Erythroblast (primary cell): ENCODE data around the gene GDF11.

Experiments
- GATA1 ChIP-seq: IDR thresholded peaks from 2 replicates; pipeline ENCODE4 v1.6.1; 2011; ENCODE audit warnings: low read depth, mild to moderate bottlenecking, control low read depth, low read length, moderate library complexity
- POLR2A ChIP-seq: IDR thresholded peaks from 2 replicates; pipeline ENCODE4 v1.6.1; 2011; ENCODE audit warnings: mild to moderate bottlenecking, low read length

DNA sequence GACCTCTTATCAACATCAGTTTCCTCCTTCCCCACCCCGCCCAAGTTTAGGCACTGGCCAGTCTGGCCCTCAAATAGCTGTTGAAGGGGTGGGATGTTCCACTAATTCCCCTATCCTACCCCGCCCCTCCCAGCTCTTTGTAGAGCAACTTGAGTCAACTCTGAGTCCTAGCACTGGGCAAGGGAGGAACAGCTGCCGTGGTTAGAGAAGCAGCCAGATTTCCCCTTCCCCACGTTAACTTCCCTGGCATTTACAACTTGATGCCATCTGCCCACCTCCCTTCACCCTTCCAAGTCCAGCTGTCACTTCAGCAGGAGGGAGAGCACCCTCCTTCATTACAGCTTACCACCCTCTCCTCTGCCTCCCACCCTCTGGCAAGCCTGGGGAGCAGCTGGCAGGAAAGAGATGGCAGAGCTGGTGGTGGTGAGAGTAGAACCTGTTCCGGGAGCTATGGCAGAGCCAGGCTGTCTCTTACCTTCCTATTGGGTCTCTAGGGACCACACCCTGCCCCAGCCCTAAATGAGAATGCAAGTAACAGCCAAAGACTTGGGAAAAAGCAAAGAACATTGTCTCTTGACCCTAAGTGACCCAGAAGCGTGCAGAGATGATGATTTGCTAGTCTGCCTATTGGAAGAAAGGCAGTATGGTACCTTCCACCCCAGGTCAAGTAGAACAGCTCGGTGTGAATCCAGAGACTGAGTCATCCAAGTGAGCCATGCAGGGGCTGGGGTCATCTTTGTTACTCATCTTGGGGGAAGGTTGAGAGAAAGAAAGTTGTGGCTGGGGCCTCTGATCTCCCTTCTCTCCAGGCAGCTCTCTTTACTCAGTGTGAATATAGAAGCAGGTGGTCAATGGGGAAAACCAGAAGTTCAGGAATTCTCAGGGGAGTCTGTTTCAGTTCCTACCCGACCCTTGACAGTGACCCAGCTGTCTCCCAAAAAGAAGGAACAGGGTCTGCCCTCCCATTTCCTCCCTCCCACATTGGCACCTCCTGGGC is 25.6 kb upstream of the GDF11 start:
- TF ChIP-seq POLR2A: no peak
- no peak for TF ChIP-seq GATA1
